ENCODE results near the gene PTPRF.

PTPRF gene

DNA sequence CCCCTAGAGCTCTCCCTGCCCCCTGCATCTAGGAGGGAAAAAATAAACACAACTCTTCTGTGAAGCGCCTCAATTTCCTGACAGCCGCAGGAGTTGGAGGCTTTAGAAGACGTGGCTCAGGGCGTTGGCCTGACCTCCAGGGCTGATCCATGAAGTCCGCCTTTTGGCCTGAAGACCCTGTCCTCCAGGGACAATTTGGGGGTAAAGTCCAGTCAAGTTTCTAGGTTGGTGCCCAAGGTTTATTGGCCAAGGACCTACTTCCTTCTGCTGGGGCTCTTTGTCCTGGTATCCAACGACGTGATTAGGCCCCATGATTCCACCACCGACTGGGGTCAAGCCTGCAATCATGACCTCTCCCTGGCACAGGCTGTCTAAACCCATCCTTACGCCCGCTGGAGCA is 54.9 kb downstream of the PTPRF start:
- no peak for DNase-seq

DNA sequence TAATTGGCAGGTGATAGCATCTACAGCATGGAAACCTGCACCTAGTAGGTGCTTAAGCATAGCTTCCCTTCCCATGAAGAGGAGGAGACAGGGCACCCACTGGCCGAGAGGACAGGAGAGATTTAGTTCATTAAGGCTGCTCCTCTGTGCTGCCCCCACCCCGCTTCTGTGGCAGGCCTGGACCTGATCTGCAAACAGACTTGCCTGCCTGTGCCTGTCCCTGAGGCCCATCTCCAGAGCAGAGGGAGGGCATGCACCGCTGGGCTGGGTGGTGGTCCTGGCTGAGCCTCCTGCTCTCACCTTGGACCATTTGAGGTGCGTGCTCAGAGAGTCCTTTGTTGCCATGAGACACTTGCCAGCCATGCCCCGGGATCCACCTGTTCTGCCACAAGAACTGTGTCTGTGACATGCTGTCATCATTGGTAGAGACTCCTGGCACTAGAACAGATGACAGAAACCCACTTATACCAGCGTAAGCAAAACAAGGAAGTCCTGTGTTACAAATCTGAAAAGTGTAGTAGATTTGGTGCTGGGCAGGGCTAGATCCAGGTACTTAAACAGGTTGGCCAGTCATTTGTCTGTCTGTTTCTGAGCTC is 55.6 kb downstream of the PTPRF start:
- DNase-seq = peak; percentile 87

- no peak for DNase-seq
Measured at GRCh38 chr1:43587001-43587400, 56.3 kb downstream of the PTPRF start.

GRCh38 chr1:43587594-43587993 is 56.9 kb downstream of the PTPRF start:
- no peak for DNase-seq

DNA sequence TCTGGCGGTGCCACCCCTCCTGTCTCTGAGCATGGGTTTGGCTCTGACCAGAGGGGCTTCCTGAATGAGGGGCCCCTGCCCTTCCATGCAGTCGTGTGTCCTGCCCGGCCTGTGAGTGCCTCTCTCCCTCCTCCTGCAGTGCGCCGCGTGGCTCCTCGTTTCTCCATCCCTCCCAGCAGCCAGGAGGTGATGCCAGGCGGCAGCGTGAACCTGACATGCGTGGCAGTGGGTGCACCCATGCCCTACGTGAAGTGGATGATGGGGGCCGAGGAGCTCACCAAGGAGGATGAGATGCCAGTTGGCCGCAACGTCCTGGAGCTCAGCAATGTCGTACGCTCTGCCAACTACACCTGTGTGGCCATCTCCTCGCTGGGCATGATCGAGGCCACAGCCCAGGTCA is 57.9 kb downstream of the PTPRF start:
- DNase-seq = no peak

DNA sequence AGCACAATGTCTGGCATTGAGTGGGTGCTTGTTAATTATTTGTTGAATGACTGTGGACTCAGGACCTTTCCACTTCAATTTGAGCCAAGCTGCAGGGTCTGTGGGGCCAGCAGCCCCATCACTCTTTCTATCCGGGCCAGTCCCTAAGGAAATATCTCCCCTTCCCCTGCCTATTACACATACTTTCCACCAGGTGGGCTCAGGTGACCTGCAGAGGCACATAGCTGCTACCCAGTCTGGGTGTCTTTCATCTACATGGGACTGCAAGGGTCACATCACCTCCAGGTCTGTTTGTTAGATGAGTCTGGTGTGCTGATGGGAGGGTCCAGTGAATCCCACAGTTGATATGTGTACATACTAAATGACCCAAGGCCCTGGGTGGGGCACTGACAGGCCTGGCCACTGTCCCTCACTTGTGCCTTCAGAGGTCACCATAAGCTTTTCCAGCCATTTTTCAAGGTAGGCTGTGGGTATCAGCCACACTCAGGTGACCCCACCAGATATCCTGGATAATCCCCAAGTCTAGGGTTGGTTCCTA is 59.8 kb downstream of the PTPRF start:
- peak; percentile 48 for DNase-seq

- no peak for DNase-seq
Measured at GRCh38 chr1:43591181-43591580, 60.5 kb downstream of the PTPRF start.

- no peak for DNase-seq
Measured at GRCh38 chr1:43592051-43592665, 61.5 kb downstream of the PTPRF start.

DNA sequence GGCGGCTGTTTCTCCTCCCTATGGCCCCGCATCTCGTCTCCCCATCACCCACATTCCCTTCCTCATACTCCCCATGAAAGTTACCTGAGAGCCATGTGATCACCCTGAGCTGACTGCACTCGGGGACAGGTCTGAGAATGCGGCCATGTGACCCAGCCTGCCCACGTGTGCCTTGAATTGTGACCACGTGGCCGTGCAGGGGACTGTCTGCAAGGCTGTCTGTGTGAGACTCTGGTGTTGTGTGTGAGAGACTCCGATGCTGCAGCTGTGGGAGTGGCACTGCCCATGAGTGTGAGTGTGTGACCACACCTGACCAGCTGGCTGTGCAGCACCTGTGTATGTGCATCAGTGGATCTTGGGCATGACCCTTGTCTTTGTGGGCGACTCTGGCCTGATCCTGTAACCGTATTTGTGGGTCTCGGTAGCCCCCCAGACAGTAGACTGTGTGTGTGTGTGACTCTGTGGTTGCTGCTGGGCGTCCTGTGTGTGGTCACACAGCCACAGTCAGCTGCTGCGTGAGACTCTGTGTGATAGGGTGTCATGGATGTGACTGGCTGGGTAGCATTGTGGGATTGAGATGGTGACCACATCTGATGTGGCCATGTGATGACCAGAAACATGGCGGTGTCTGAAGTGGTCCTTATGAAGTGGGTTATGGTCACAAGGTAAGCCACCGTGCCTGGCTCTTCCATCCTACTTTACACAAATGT is 62.4 kb downstream of the PTPRF start:
- DNase-seq = no peak

DNA sequence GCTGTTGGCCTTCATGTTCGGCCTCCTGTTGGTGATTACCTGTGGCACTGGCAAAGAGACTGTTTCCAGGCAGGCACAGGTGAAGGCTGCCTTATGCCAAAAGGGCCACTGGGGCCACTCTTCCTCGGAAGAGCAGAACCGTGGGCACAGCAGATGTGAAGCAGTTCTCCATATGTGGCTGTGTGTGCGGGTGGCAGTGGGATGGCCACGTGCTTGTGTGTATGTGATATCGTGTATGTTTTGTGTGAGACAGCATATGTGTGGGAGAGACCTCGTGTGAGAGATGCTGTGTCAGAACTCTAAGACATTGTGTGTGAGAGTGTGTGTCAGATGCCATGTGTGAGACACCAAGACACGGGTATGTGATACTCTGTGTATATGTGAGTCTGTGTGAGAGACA is 65.9 kb downstream of the PTPRF start:
- DNase-seq = no peak

GRCh38 chr1:43597028-43597427 is 66.3 kb downstream of the PTPRF start:
- no peak for DNase-seq

DNA sequence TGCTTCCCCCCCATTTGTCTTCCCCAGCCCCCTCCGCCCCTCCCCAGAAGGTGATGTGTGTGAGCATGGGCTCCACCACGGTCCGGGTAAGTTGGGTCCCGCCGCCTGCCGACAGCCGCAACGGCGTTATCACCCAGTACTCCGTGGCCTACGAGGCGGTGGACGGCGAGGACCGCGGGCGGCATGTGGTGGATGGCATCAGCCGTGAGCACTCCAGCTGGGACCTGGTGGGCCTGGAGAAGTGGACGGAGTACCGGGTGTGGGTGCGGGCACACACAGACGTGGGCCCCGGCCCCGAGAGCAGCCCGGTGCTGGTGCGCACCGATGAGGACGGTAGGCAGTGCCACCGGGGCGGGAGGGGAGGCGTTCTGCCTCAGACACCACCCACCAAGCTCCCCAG is 67.0 kb downstream of the PTPRF start:
- DNase-seq = no peak

DNA sequence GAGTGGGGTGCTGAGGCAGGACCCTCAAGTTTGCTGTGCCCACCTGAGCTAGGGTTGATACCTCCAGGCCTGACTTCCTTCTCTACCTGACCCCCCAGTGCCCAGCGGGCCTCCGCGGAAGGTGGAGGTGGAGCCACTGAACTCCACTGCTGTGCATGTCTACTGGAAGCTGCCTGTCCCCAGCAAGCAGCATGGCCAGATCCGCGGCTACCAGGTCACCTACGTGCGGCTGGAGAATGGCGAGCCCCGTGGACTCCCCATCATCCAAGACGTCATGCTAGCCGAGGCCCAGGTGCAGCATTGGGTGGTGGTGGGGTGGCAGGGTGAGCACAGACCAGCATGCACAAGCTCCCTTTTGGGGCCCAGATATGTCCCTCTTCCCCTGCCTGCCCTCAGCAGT is 67.9 kb downstream of the PTPRF start:
- DNase-seq = no peak

DNA sequence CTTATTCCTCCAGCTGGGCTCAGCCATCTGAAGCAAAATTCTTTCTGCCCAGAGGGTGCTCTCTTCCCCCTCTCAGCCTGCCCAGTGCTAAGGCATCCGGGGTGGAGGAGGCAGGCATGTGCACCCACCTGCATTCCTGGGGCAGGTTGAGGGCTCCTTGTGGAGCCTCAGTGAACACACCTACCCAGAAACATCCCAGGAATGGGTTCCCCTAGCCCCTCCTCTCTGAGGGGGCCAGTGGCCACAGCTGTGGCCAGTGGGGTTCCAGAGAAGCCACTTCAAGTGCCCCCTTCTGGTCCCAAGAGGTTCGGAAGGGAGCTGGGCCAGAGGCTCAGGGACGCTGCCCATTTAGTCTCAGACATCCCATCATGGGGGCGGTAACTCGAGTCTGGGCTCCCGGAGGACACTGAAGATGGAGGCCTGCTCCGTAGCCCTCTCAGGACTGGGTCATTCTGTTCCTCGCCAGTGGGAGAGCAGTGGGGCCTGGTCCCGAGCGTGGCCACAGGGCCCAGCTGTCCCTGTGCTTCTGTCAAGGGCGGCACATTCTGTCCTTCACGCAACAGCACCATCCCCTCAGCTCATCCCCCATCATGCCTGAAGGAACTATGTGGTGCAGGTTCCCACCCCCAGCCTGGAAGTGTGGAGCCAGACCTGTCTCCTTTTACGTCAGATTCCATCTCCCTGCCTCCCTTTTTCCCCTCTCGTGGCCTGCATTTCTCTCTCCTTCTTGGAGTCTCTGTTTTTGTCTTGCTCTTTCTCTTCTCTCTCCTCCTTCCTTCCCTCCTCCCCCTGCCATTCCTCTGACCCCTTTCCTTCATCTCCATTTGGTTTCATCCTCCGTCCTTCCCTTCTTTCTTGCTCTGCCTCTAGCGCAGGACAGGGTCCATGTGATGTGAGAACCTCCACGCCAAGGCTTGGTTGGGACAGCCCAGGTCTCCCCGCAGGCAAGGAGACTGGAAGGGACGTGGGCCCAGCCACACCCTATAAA is 69.6 kb downstream of the PTPRF start:
- no peak for DNase-seq

GRCh38 chr1:43602990-43603389 is 72.3 kb downstream of the PTPRF start:
- DNase-seq = no peak

DNA sequence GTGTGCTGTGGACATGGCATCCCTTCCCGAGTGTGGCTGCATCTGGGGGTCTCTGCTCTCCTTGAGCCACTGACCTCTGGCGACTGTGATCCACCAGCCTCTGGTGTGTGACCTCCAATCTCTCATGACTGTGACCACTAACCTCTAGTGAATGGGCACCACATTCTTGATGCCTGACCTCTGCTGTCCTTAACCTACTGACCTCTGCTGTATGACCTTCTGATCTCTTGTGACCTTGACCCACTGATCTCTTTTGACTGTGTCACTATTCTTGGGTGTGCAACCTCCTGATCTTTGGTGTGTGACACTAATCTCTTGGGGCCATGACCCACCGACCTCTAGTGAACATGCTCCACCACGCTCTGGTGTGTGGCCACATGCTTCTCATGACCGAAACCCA is 73.5 kb downstream of the PTPRF start:
- DNase-seq = no peak

DNA sequence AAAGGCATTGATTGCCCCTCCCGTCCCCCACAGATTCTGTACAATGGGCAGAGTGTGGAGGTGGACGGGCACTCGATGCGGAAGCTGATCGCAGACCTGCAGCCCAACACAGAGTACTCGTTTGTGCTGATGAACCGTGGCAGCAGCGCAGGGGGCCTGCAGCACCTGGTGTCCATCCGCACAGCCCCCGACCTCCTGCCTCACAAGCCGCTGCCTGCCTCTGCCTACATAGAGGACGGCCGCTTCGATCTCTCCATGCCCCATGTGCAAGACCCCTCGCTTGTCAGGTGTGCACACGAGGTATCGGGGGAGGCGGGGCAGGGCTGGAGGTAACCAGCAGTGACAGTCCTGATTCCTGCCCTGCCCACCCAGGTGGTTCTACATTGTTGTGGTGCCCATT is 74.5 kb downstream of the PTPRF start:
- no peak for DNase-seq

DNA sequence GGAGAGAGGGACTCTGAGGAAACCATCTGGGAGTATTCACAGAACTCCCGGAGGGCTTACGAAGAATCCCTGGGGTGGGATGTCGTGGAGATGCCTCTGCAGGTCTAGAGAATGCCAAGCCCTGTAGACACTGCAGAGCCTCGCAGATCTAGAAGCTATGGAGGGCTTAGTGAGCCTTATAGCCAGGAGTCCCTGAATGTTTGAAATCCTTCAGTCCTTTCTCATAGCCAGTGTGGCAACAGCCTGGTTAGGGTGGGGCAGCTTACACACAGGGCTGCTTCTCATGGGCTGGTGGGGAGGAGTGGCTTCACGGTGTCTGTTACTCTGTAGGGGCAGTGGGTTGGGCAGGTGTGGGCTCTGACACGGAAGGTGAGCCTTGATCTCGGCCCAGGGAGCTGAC is 75.1 kb downstream of the PTPRF start:
- no peak for DNase-seq

GRCh38 chr1:43606624-43607023 is 75.9 kb downstream of the PTPRF start:
- DNase-seq = no peak

DNA sequence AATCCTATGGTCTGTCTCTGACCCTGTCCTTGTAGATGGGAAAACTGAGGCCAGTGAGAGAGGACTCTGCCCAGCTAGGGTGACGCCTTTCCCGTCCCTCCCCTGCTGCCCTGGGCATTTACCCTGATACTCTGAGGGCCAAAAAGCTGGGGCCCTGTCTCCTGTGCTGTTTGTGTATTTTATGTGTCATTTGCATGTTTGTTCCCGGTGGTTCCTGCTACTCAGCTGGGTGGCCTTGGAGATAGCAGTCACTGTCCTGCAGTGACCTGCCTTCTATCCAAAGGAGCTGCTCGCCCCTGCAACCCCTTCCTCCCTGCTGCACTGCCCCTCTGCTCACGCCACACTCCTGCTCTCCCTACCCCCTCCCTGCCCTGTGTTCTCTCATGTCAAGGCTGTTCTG is 78.1 kb downstream of the PTPRF start:
- DNase-seq = no peak

- peak; percentile 22 for DNase-seq
Measured at GRCh38 chr1:43610339-43610738, 79.7 kb downstream of the PTPRF start.

DNA sequence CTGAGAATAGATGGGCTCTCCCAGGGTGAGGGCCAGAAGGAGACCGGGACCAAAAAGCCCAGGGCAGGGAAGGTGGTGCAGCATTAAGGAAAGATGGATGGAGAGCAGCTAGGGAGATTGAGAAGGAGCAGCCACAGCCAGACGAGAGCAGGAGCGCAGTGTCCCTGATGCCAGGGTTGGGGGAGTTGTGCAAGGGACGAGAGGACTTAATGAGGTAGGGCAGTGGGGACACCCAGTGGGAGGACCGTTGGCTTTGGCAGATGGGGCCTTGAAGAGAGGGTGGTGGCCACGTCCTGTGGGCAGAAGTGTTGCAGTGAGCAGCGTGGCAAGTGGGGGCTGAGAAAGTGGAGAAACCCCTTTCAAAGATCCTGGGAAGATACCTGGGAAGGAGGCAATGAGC is 81.3 kb downstream of the PTPRF start:
- DNase-seq = no peak

DNA sequence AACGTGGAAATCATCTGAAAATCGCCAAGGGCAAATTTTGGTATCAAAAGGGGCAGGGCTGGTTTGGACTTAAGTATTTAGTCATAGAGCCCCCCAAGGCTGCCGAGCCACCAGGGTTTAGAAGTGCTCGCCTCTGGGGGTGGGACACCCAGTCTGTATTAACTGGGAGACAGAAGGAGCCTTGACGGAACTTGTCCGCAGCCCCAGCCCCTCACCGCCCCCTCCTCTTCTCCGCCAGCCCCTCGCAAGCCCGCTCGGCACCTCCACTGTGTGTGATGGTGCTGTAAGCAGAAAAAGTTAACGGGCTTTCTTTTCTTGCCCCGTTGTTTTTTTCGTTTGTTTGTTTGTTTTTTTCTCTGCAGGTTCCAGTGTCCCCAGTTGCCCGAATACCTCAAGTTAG is 81.7 kb downstream of the PTPRF start:
- no peak for DNase-seq
